ENCODE data around the gene RERE.

The RERE gene

GRCh38 chr1:8420318-8420717 lies 397.1 kb downstream of the RERE start:
- TF ChIP-seq RAD21 (IDR thresholded peaks at IDR 0.05; ENCODE audit: low read depth) (no peak), CREB1 (IDR thresholded peaks at IDR 0.05; ENCODE audit: low read depth) (no peak), MAX (IDR thresholded peaks at IDR 0.05) (no peak), YY1 (IDR thresholded peaks at IDR 0.05; ENCODE audit: low read depth) (no peak), NFIC (IDR thresholded peaks at IDR 0.05) (no peak)

DNA sequence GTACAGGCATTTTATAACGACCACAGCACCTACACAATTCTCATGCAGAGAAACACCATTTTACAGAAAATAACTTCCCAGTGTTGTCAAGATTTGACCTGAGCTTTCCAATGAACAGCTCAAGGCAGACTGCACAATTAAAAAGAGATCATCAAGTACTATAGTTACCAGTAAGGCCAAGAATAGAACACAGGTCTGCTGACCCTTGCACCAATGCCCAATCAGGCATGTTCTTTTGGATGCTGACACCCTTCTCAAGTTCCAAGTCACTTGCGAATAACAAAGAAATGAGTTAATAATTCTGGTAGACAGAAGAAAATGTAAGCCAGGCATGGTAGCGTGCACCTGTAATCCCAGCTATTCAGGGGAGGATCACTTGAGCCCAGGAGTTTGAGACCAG lies 397.6 kb downstream of the RERE start:
- TF ChIP-seq REST (IDR thresholded peaks at IDR 0.05; ENCODE audit: low read depth) = no peak
- no peak for TF ChIP-seq MAX (IDR thresholded peaks at IDR 0.05)
- TF ChIP-seq CREB1 (IDR thresholded peaks at IDR 0.05; ENCODE audit: low read depth) = no peak
- TF ChIP-seq TCF12 (IDR thresholded peaks at IDR 0.05; ENCODE audit: low read depth) = no peak
- no peak for TF ChIP-seq FOXM1 (IDR thresholded peaks at IDR 0.05; ENCODE audit: borderline replicate concordance, low read depth)
- TF ChIP-seq TEAD4 (IDR thresholded peaks at IDR 0.05) = no peak
- no peak for TF ChIP-seq YY1 (IDR thresholded peaks at IDR 0.05; ENCODE audit: low read depth)
- no peak for TF ChIP-seq NFIC (IDR thresholded peaks at IDR 0.05)

- TF ChIP-seq RAD21 (IDR thresholded peaks at IDR 0.05; ENCODE audit: low read depth) (no peak), CEBPB (IDR thresholded peaks at IDR 0.05) (0 out of 2 replicates have a peak, but pooled peaks have one; percentile 19), NFIC (IDR thresholded peaks at IDR 0.05) (no peak)
Measured at GRCh38 chr1:8419172-8419571, 398.3 kb downstream of the RERE start.

GRCh38 chr1:8418301-8418700 lies 399.1 kb downstream of the RERE start:
- no peak for TF ChIP-seq EP300 (IDR thresholded peaks at IDR 0.05; ENCODE audit: borderline replicate concordance)
- TF ChIP-seq EGR1 (IDR thresholded peaks at IDR 0.05) = no peak
- no peak for TF ChIP-seq CEBPB (IDR thresholded peaks at IDR 0.05)
- TF ChIP-seq TAF1 (IDR thresholded peaks at IDR 0.05; ENCODE audit: low read depth) = no peak
- TF ChIP-seq USF1 (IDR thresholded peaks at IDR 0.05) = no peak
- no peak for TF ChIP-seq TEAD4 (IDR thresholded peaks at IDR 0.05)
- no peak for TF ChIP-seq REST (IDR thresholded peaks at IDR 0.05; ENCODE audit: low read depth)
- TF ChIP-seq MAX (IDR thresholded peaks at IDR 0.05) = no peak
- TF ChIP-seq RAD21 (IDR thresholded peaks at IDR 0.05; ENCODE audit: low read depth) = no peak

DNA sequence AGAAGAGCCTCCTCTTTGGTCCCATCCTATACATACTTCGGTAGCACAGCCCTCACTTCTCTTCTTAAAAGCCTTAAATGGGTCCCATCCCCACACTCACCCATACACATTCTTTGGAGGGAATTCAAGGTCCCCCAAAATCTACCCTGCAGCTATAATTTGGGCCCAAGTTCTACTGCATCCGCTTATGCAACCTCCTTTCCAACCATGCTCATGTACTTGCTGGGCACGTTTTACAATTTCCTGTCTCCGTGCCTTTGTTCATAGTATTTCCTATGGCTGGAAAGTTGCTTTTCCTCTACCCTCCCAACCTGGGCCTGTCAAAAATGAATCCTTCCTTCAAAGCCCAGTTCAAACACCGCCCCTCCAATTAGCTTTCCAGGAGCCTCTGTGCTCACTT lies 399.8 kb downstream of the RERE start:
- TF ChIP-seq USF1 (IDR thresholded peaks at IDR 0.05) (no peak), TAF1 (IDR thresholded peaks at IDR 0.05; ENCODE audit: low read depth) (no peak), YY1 (IDR thresholded peaks at IDR 0.05; ENCODE audit: low read depth) (no peak), TCF12 (IDR thresholded peaks at IDR 0.05; ENCODE audit: low read depth) (no peak), TEAD4 (IDR thresholded peaks at IDR 0.05) (no peak), MAX (IDR thresholded peaks at IDR 0.05) (no peak), NFIC (IDR thresholded peaks at IDR 0.05) (no peak), RAD21 (IDR thresholded peaks at IDR 0.05; ENCODE audit: low read depth) (no peak), REST (IDR thresholded peaks at IDR 0.05; ENCODE audit: low read depth) (no peak), EGR1 (IDR thresholded peaks at IDR 0.05) (no peak), FOXM1 (IDR thresholded peaks at IDR 0.05; ENCODE audit: borderline replicate concordance, low read depth) (no peak), EP300 (IDR thresholded peaks at IDR 0.05; ENCODE audit: borderline replicate concordance) (no peak), ZBTB7A (IDR thresholded peaks at IDR 0.05; ENCODE audit: low read depth) (no peak), CEBPB (IDR thresholded peaks at IDR 0.05) (no peak), CREB1 (IDR thresholded peaks at IDR 0.05; ENCODE audit: low read depth) (no peak)

Measured in Ishikawa (cell line).